GM23248 (cell line): ENCODE results near the gene UST. TPM values are rescaled to one million over a fixed set of nuclear protein-coding genes. Genes with fewer than 3 reads are reported as not detected.
A peak's percentile ranks its signal among the peaks of the same experiment; 100 is the strongest.

Experiments used
- DNase-seq: peaks from one replicate; pipeline ENCODE4 v3.0.0-alpha.2; 2015
- H2AFZ ChIP-seq: fragments of 200-600 bp; sonication (generic); 2 replicates; pipeline ENCODE4 v1.6.1; 2016; ENCODE audit warnings: antibody characterized with exemption
- H3F3A ChIP-seq: fragments of 200-600 bp; sonication (generic); 2 replicates; pipeline ENCODE4 v1.6.1; 2016; ENCODE audit warnings: mild to moderate bottlenecking, antibody characterized with exemption, mixed run types; ENCODE audit not compliant: insufficient read depth
- H3K27ac ChIP-seq: fragments of 200-600 bp; sonication (generic); 2 replicates; pipeline ENCODE4 v1.5.1; 2016; ENCODE audit warnings: mild to moderate bottlenecking
- H3K27me3 ChIP-seq: fragments of 200-600 bp; sonication (generic); replicated peaks from 2 replicates; pipeline ENCODE4 v1.6.1; 2016; ENCODE audit warnings: mild to moderate bottlenecking; ENCODE audit not compliant: insufficient read depth
- H3K36me3 ChIP-seq: fragments of 200-600 bp; sonication (generic); 2 replicates; pipeline ENCODE4 v1.6.1; 2016; ENCODE audit warnings: low read depth, mild to moderate bottlenecking
- H3K4me1 ChIP-seq: fragments of 200-600 bp; sonication (generic); 2 replicates; pipeline ENCODE4 v1.6.1; 2016; ENCODE audit warnings: mild to moderate bottlenecking; ENCODE audit not compliant: insufficient read depth
- H3K4me2 ChIP-seq: fragments of 200-600 bp; sonication (generic); one replicate; pipeline ENCODE4 v1.6.1; 2016; ENCODE audit warnings: mild to moderate bottlenecking; ENCODE audit not compliant: unreplicated experiment
- H3K4me3 ChIP-seq: fragments of 200-600 bp; sonication (generic); 2 replicates; pipeline ENCODE4 v1.5.1; 2016; ENCODE audit warnings: mild to moderate bottlenecking
- H3K79me2 ChIP-seq: fragments of 200-600 bp; sonication (generic); 2 replicates; pipeline ENCODE4 v1.6.1; 2016; ENCODE audit warnings: mild to moderate bottlenecking; ENCODE audit not compliant: insufficient read depth
- H3K9ac ChIP-seq: fragments of 200-600 bp; sonication (generic); 2 replicates; pipeline ENCODE4 v1.6.1; 2016; ENCODE audit warnings: mild to moderate bottlenecking
- H3K9me2 ChIP-seq: fragments of 200-600 bp; sonication (generic); 2 replicates; pipeline ENCODE4 v1.6.1; 2016; ENCODE audit warnings: mixed run types, mild to moderate bottlenecking, moderate library complexity; ENCODE audit not compliant: insufficient read depth
- H3K9me3 ChIP-seq: fragments of 200-600 bp; sonication (generic); one replicate; pipeline ENCODE4 v1.6.1; 2017; ENCODE audit warnings: low read depth
- H4K20me1 ChIP-seq: fragments of 200-600 bp; sonication (generic); 2 replicates; pipeline ENCODE4 v1.6.0; 2016; ENCODE audit not compliant: insufficient read depth
- EZH2 ChIP-seq: fragments of 200-600 bp; sonication (generic); IDR thresholded peaks from 2 replicates; pipeline ENCODE4 v1.6.1; 2018; ENCODE audit warnings: antibody characterized with exemption, mild to moderate bottlenecking; ENCODE audit not compliant: insufficient read depth, poor library complexity, severe bottlenecking
- EZH2phosphoT487 ChIP-seq: fragments of 200-600 bp; sonication (generic); IDR thresholded peaks from 2 replicates; pipeline ENCODE4 v1.6.1; 2018; ENCODE audit warnings: antibody characterized with exemption, moderate library complexity, mild to moderate bottlenecking, low read depth; ENCODE audit not compliant: insufficient read depth
- WGBS, 2 experiments: methylation state at CpG; one replicate each; pipeline ENCODE4 v1.1.6; 2015 to 2017; ENCODE audit warnings: low lambda C conversion rate in 2 of 2, low coverage in 1 of 2; ENCODE audit errors: missing lambda C conversion rate in 2 of 2; 5-methylcytosine and 5-hydroxymethylcytosine counted together
- in situ Hi-C: fragments of 300-500 bp; cut with MboI; formaldehyde crosslinking; loops from 2 replicates; pipeline ENCODE4 v1.15.0; 2020
- polyA plus RNA-seq: library from polyadenylated mRNA; unstranded; fragments of >200 nt; fragmentation: Nextera tagmentation; extraction: Ambion mirVana; gene quantifications from 2 replicates; pipeline ENCODE4 v1.2.1, GENCODE V29; 2016
- total RNA-seq: library from RNA; depleted of rRNA; stranded (reverse); fragments of >200 nt; shearing (Covaris generic); gene quantifications from 2 replicates; pipeline ENCODE4 v1.2.3, GENCODE V29; 2014

UST gene
- total and polyA plus RNA-seq, 2 experiments from 2014 or later: 10.1 to 23.3 TPM

- Histone ChIP-seq H3K9me2 (no peaks in the 10 kb centered on the region), H3K4me2 (no peak overlapping the region), H4K20me1 (no peaks in the 10 kb centered on the region), H3K4me3 (no peak overlapping the region), H3K9ac (no peak overlapping the region), H3K27ac (no peak overlapping the region), H3K9me3 (no peaks in the 10 kb centered on the region), H2AFZ (peak overlapping the region; percentile 54; the same call in 1 of the 2 replicates), H3K27me3 (no peaks in the 10 kb centered on the region), H3K36me3 (no peaks in the 10 kb centered on the region), H3K4me1 (peaks cover 27% of the 10 kb centered on the region), H3K79me2 (no peaks in the 10 kb centered on the region), H3F3A (peaks cover 9% of the 10 kb centered on the region; the same call in 1 of the 2 replicates)
- WGBS, 2 experiments: 90 to 93% methylated on average over 10 of the region's 10 CpGs
- DNase-seq: peak; percentile 42
- no peak for TF ChIP-seq EZH2
- TF ChIP-seq EZH2phosphoT487: no peak
- in situ Hi-C loops: no loop called here
Measured at GRCh38 chr6:149043476-149044130, 296.8 kb downstream of the UST start.

GRCh38 chr6:149044528-149044927 is 297.7 kb downstream of the UST start:
- no peaks in the 10 kb centered on the region for H3K9me2 ChIP-seq
- H4K20me1 ChIP-seq: no peaks in the 10 kb centered on the region
- no peaks in the 10 kb centered on the region for H3K27me3 ChIP-seq
- H2AFZ ChIP-seq: peak overlapping the region; percentile 54; the same call in 1 of the 2 replicates
- H3K27ac ChIP-seq: no peak overlapping the region; the same call in 1 of the 2 replicates
- in situ Hi-C loops: no loop called here
- peaks cover 9% of the 10 kb centered on the region; the same call in 1 of the 2 replicates for H3F3A ChIP-seq
- H3K4me3 ChIP-seq: no peak overlapping the region
- H3K4me1 ChIP-seq: peaks cover 36% of the 10 kb centered on the region
- TF ChIP-seq EZH2 (no peak), EZH2phosphoT487 (no peak)
- H3K36me3 ChIP-seq: no peaks in the 10 kb centered on the region
- H3K9ac ChIP-seq: no peak overlapping the region
- 23 to 29% methylated on average over 8 of the region's 8 CpGs for WGBS, 2 experiments
- no peaks in the 10 kb centered on the region for H3K79me2 ChIP-seq
- no peaks in the 10 kb centered on the region for H3K9me3 ChIP-seq
- H3K4me2 ChIP-seq: peak overlapping the region; percentile 16
- peak; percentile 52 for DNase-seq

GRCh38 chr6:149045404-149045803 is 298.6 kb downstream of the UST start:
- TF ChIP-seq EZH2: no peak
- Histone ChIP-seq H2AFZ (no peak overlapping the region), H3K79me2 (no peaks in the 10 kb centered on the region), H3K4me1 (peaks cover 41% of the 10 kb centered on the region), H3K27ac (no peak overlapping the region), H3K4me2 (no peak overlapping the region), H3F3A (peaks cover 9% of the 10 kb centered on the region; the same call in 1 of the 2 replicates), H3K9me2 (no peaks in the 10 kb centered on the region), H3K36me3 (no peaks in the 10 kb centered on the region), H3K4me3 (no peak overlapping the region), H4K20me1 (no peaks in the 10 kb centered on the region), H3K9me3 (no peaks in the 10 kb centered on the region), H3K9ac (no peak overlapping the region), H3K27me3 (no peaks in the 10 kb centered on the region)
- in situ Hi-C loops: no loop called here
- DNase-seq: no peak
- 77 to 84% methylated on average over 2 of the region's 2 CpGs for WGBS, 2 experiments

- TF ChIP-seq EZH2phosphoT487 (no peak), EZH2 (no peak)
- Histone ChIP-seq H3K9ac (no peak overlapping the region), H3K4me1 (peaks cover 41% of the 10 kb centered on the region), H3K9me3 (no peaks in the 10 kb centered on the region), H3K79me2 (no peaks in the 10 kb centered on the region), H3K36me3 (no peaks in the 10 kb centered on the region), H3K4me2 (no peak overlapping the region), H2AFZ (no peak overlapping the region), H4K20me1 (no peaks in the 10 kb centered on the region), H3K4me3 (no peak overlapping the region), H3K27ac (no peak overlapping the region), H3F3A (peaks cover 9% of the 10 kb centered on the region; the same call in 1 of the 2 replicates), H3K27me3 (no peaks in the 10 kb centered on the region), H3K9me2 (no peaks in the 10 kb centered on the region)
- WGBS, 2 experiments: 79 to 81% methylated on average over 6 of the region's 6 CpGs
- no peak for DNase-seq
- in situ Hi-C loops: no loop called here
Measured at GRCh38 chr6:149046164-149046821, 299.5 kb downstream of the UST start.
